DMS53 treated with DMSO at 0.1 percent for 48 hours (cell line): ENCODE measurements around the gene ITPR1.

Experiments
- DNase-seq: peaks from one replicate; lab custom pipeline; 2025; ENCODE audit not compliant: unreplicated experiment; lab: John Stamatoyannopoulos, UW

Gene ITPR1

GRCh38 chr3:4478261-4478660, 14.9 kb upstream of the ITPR1 start:
- DNase-seq = no peak

GRCh38 chr3:4491855-4492207, 1.3 kb upstream of the ITPR1 start:
- DNase-seq = no peak

GRCh38 chr3:4492208-4493013, 737 bp upstream of the ITPR1 start:
- DNase-seq = no peak

- DNase-seq = no peak
Measured at GRCh38 chr3:4493941-4494894, 1.1 kb downstream of the ITPR1 start.

GRCh38 chr3:4494895-4495264, 1.7 kb downstream of the ITPR1 start:
- no peak for DNase-seq

- no peak for DNase-seq
Measured at GRCh38 chr3:4495294-4496086, 2.3 kb downstream of the ITPR1 start.

- no peak for DNase-seq
Measured at GRCh38 chr3:4496087-4496452, 2.9 kb downstream of the ITPR1 start.

- no peak for DNase-seq
Measured at GRCh38 chr3:4497005-4497692, 4.0 kb downstream of the ITPR1 start.

- DNase-seq = no peak
Measured at GRCh38 chr3:4497843-4498324, 4.7 kb downstream of the ITPR1 start.

GRCh38 chr3:4498446-4498845, 5.3 kb downstream of the ITPR1 start:
- no peak for DNase-seq

- DNase-seq = no peak
Measured at GRCh38 chr3:4501437-4501836, 8.3 kb downstream of the ITPR1 start.

GRCh38 chr3:4501927-4502326, 8.8 kb downstream of the ITPR1 start:
- no peak for DNase-seq

GRCh38 chr3:4503050-4503449, 9.9 kb downstream of the ITPR1 start:
- no peak for DNase-seq

GRCh38 chr3:4504340-4505261, 11.5 kb downstream of the ITPR1 start:
- no peak for DNase-seq

- no peak for DNase-seq
Measured at GRCh38 chr3:4505688-4506558, 12.8 kb downstream of the ITPR1 start.

GRCh38 chr3:4506559-4507023, 13.4 kb downstream of the ITPR1 start:
- no peak for DNase-seq

- no peak for DNase-seq
Measured at GRCh38 chr3:4507024-4507596, 14.0 kb downstream of the ITPR1 start.
